OCI-LY3 (cell line): Measurements from ENCODE around the gene ARHGAP6.

Experiments used
- H2AFZ ChIP-seq: fragments of 200-600, 300-600 bp; shearing (Covaris generic); 2 replicates; pipeline ENCODE4 v1.6.0; 2014; ENCODE audit warnings: antibody characterized with exemption, low read depth, low read length
- H3K27ac ChIP-seq: fragments of 200-600, 300-600 bp; sonication (generic); 2 replicates; pipeline ENCODE4 v1.5.1; 2014; ENCODE audit warnings: mild to moderate bottlenecking, low read length, moderate library complexity, mixed read lengths
- H3K27me3 ChIP-seq: fragments of 200-600, 300-600 bp; sonication (generic); 2 replicates; pipeline ENCODE4 v1.6.1; 2014; ENCODE audit warnings: low read depth, low read length, mixed read lengths
- H3K36me3 ChIP-seq: fragments of 200-600, 300-600 bp; sonication (generic); replicated peaks from 2 replicates; pipeline ENCODE3; 2014; ENCODE audit warnings: low read depth, low read length, mixed read lengths
- H3K4me1 ChIP-seq: fragments of 300-600, 200-600 bp; sonication (generic); 2 replicates; pipeline ENCODE4 v1.6.1; 2014; ENCODE audit warnings: low read length, mixed read lengths
- H3K4me2 ChIP-seq: fragments of 200-600, 300-600 bp; sonication (generic); 2 replicates; pipeline ENCODE4 v1.6.1; 2014; ENCODE audit warnings: low read length, mixed read lengths
- H3K4me3 ChIP-seq: fragments of 300-600, 200-600 bp; sonication (generic); 2 replicates; pipeline ENCODE4 v1.5.1; 2014; ENCODE audit warnings: antibody characterized with exemption, mild to moderate bottlenecking, low read length, moderate library complexity
- H3K79me2 ChIP-seq: fragments of 300-600, 200-600 bp; shearing (Covaris generic); 2 replicates; pipeline ENCODE4 v1.6.1; 2014; ENCODE audit warnings: mild to moderate bottlenecking, low read length, mixed read lengths
- H3K9ac ChIP-seq: fragments of 300-600, 200-600 bp; shearing (Covaris generic); 2 replicates; pipeline ENCODE4 v1.6.0; 2014; ENCODE audit warnings: mild to moderate bottlenecking, low read length, moderate library complexity
- H3K9me3 ChIP-seq: fragments of 200-600, 300-600 bp; shearing (Covaris generic); 2 replicates; pipeline ENCODE4 v1.6.1; 2014; ENCODE audit warnings: low read length, mixed read lengths; ENCODE audit not compliant: insufficient read depth
- H4K20me1 ChIP-seq: fragments of 200-600, 300-600 bp; sonication (generic); 2 replicates; pipeline ENCODE4 v1.6.1; 2016; ENCODE audit warnings: low read length, mixed read lengths; ENCODE audit not compliant: insufficient read depth
- CTCF ChIP-seq: fragments of 200-600, 300-600 bp; sonication (generic); IDR thresholded peaks from 2 replicates; pipeline ENCODE4 v1.5.1; 2014; ENCODE audit warnings: antibody characterized with exemption, low read length, low read depth
- EZH2phosphoT487 ChIP-seq: fragments of 200-600 bp; shearing (Covaris generic); IDR thresholded peaks from 2 replicates; pipeline ENCODE4 v1.6.1; 2018; ENCODE audit warnings: antibody characterized with exemption, mixed run types, low read depth

ARHGAP6 gene

GRCh38 chrX:11414091-11414490 is 251.6 kb downstream of the ARHGAP6 start:
- no peak overlapping the region for H3K9ac ChIP-seq
- no peaks in the 10 kb centered on the region for H3K4me1 ChIP-seq
- no peaks in the 10 kb centered on the region for H3K27me3 ChIP-seq
- TF ChIP-seq CTCF (no peak), EZH2phosphoT487 (no peak)
- H3K79me2 ChIP-seq: no peaks in the 10 kb centered on the region
- no peaks in the 10 kb centered on the region for H3K9me3 ChIP-seq
- H3K27ac ChIP-seq: no peak overlapping the region
- H3K4me2 ChIP-seq: no peak overlapping the region
- no peak overlapping the region for H3K4me3 ChIP-seq
- H2AFZ ChIP-seq: no peak overlapping the region
- no peaks in the 10 kb centered on the region for H4K20me1 ChIP-seq
- no peaks in the 10 kb centered on the region for H3K36me3 ChIP-seq

GRCh38 chrX:11412715-11413623 is 252.8 kb downstream of the ARHGAP6 start:
- Histone ChIP-seq H3K4me1 (no peaks in the 10 kb centered on the region), H2AFZ (no peak overlapping the region), H3K4me2 (no peak overlapping the region), H3K4me3 (no peak overlapping the region), H3K79me2 (no peaks in the 10 kb centered on the region), H4K20me1 (no peaks in the 10 kb centered on the region), H3K27ac (no peak overlapping the region), H3K27me3 (no peaks in the 10 kb centered on the region), H3K9ac (no peak overlapping the region), H3K36me3 (no peaks in the 10 kb centered on the region), H3K9me3 (no peaks in the 10 kb centered on the region)
- TF ChIP-seq CTCF: no peak
- no peak for TF ChIP-seq EZH2phosphoT487

- Histone ChIP-seq H3K27ac (no peak overlapping the region), H3K27me3 (no peaks in the 10 kb centered on the region), H2AFZ (no peak overlapping the region), H3K4me3 (no peak overlapping the region), H3K4me2 (no peak overlapping the region), H4K20me1 (no peaks in the 10 kb centered on the region), H3K9me3 (no peaks in the 10 kb centered on the region), H3K36me3 (no peaks in the 10 kb centered on the region), H3K9ac (no peak overlapping the region), H3K79me2 (no peaks in the 10 kb centered on the region), H3K4me1 (peaks cover 10% of the 10 kb centered on the region)
- TF ChIP-seq CTCF: no peak
- no peak for TF ChIP-seq EZH2phosphoT487
Observed at GRCh38 chrX:11409957-11410356, 255.8 kb downstream of the ARHGAP6 start.

- no peak overlapping the region for H3K4me3 ChIP-seq
- no peaks in the 10 kb centered on the region for H4K20me1 ChIP-seq
- H3K79me2 ChIP-seq: no peaks in the 10 kb centered on the region
- no peak overlapping the region for H3K9ac ChIP-seq
- peaks cover 10% of the 10 kb centered on the region for H3K4me1 ChIP-seq
- no peaks in the 10 kb centered on the region for H3K36me3 ChIP-seq
- H2AFZ ChIP-seq: no peak overlapping the region
- H3K27ac ChIP-seq: no peak overlapping the region
- H3K4me2 ChIP-seq: no peak overlapping the region
- H3K27me3 ChIP-seq: no peaks in the 10 kb centered on the region
- no peaks in the 10 kb centered on the region for H3K9me3 ChIP-seq
- TF ChIP-seq EZH2phosphoT487 (no peak), CTCF (no peak)
Observed at GRCh38 chrX:11408783-11409182, 256.9 kb downstream of the ARHGAP6 start.
